GM12874 (cell line): ENCODE results near the gene THEM5.

Experiments used
- TF ChIP-seq, protein P1 (sequence below): IDR thresholded peaks from 2 replicates; pipeline ENCODE4 v1.5.1; 2011; ENCODE audit warnings: low read depth, mild to moderate bottlenecking, control low read depth, low read length, moderate library complexity; ENCODE audit not compliant: insufficient read depth

THEM5 gene

DNA sequence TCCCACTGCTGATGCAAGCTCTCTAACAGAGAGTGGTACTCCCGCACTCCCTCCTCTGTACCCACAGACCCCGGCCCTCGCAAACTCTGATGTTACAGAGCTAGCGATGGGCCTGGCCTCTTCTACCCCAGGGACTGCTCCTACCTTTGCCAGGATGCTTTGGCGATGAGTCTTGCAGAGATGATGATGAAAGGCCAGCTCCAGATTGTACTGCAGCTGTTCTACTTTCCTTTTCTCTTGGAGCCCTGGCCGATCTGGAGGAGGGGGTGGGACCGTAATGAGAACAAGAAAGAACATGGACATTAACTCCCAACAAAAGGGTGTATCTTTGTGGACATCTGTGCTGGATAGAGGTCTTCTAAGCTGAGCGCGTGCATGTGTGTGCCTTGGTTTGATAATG lies 42.3 kb downstream of the THEM5 start:
- TF ChIP-seq, protein P1, sequence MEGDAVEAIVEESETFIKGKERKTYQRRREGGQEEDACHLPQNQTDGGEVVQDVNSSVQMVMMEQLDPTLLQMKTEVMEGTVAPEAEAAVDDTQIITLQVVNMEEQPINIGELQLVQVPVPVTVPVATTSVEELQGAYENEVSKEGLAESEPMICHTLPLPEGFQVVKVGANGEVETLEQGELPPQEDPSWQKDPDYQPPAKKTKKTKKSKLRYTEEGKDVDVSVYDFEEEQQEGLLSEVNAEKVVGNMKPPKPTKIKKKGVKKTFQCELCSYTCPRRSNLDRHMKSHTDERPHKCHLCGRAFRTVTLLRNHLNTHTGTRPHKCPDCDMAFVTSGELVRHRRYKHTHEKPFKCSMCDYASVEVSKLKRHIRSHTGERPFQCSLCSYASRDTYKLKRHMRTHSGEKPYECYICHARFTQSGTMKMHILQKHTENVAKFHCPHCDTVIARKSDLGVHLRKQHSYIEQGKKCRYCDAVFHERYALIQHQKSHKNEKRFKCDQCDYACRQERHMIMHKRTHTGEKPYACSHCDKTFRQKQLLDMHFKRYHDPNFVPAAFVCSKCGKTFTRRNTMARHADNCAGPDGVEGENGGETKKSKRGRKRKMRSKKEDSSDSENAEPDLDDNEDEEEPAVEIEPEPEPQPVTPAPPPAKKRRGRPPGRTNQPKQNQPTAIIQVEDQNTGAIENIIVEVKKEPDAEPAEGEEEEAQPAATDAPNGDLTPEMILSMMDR, result no peak

DNA sequence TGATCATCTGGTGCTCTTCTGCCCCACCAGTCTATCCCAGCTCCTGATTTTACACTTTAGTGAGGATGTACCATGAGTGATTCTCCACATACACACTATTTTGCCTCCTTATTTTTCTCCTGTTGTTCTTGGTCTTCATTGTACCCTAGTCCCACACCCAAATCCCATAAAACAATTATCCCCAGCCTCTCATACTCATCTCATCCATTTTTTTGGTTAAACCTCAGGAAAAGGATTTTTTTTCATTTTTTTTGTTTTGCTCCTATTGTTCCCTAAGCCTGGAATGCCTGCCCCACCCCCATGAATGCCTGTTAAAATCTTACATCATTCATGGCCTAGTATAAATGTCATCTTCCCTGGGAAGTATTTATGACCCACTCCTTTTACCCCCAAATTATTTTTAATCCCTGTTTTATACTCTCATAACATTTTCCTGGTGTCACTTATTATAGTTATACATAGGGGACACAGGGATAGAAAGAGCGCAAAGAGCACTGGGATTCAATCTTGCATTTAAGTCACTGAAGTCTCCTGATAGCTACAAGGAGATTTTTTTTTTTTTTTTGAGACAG lies 43.4 kb downstream of the THEM5 start:
- TF ChIP-seq, protein P1, result no peak

DNA sequence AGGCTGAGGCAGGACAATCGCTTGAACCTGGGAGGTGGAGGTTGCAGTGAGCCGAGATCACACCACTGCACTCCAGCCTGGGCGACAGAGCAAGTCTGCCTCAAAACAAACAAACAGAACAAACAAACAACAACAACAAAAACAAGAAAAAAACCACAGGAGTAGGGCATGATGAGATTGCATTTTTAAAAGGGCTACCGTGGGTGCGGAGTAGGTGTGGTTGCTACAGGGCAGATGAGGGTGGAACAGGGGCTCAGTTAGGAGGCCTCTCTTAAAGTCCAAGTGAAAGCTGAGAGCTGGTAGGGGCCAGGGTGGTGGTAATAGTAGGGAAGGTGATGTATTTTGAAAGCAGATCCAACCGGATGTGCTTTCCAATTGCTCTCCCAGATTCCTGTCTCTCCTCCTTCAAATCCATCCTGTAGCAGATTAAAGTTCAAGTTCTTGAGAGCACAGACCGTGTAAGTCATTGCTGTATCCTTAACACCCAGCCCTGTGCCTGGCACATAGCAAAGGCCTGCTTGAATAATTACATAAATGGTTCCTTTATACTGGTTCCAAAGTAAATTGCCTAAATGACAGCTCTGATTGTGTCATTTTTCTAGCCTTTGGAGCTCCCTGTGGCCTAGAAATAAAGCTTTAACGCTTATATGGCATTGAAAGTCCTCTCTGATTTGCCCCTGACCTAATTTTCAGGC lies 44.1 kb downstream of the THEM5 start:
- TF ChIP-seq, protein P1, result no peak

DNA sequence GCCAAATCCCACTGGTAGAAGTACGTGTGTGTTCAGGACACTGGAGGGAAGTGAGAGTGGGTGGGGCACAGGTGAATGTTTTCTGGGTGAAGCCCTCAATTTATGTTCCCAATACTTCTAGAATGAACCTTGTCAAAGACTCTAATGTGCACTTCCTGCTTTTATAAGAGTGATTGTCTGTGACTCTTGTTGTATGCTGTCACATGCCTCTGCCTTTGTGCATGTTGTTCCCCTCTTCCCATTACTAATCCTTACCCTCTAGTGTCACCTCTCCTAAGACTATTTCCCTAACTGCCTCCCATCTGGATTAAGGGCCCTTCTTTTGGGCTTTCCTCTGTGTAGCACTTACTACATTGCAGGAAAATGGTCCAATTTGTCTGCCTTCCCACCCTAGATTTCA lies 45.7 kb downstream of the THEM5 start:
- TF ChIP-seq, protein P1, result no peak

DNA sequence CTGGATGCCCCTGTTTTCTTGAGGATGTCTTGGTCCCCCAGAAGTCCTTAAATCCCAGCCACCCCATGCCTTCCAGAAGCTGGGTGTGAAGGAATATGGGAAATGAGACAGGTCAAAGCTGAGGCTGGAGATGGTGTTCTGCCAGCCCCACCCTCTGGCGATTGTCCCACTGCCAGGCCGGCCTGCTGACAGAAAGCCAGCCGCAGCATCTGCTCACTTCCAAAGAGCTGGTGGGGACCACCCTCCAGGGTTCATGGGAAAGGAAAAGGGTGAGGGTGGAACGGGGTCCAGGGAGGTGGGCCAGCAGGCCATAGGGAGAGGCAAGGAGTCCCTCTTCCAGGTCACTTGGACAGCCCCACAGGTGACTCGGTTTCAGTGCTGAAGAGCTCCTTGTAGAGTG lies 46.4 kb downstream of the THEM5 start:
- TF ChIP-seq, protein P1, result no peak

DNA sequence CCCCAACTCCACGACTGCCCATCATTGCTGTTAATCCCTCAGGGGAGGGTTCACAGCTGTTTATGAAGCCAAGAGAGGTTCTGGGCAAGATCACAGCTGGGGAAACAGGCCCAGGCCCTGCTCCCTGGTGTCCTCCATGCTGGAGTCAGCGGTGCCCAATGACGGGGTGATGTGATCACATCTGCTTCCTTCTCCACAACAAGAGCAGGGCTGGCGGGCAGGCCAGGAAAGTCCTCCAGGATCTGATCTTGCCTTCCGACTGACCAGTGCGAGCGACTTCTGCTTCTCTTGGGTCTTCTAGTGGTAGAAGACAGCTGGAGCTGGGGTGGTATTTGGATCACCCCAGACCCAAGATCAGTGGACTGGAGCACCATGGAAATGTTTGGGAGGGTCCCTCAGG lies 47.3 kb downstream of the THEM5 start:
- TF ChIP-seq, protein P1, result no peak

DNA sequence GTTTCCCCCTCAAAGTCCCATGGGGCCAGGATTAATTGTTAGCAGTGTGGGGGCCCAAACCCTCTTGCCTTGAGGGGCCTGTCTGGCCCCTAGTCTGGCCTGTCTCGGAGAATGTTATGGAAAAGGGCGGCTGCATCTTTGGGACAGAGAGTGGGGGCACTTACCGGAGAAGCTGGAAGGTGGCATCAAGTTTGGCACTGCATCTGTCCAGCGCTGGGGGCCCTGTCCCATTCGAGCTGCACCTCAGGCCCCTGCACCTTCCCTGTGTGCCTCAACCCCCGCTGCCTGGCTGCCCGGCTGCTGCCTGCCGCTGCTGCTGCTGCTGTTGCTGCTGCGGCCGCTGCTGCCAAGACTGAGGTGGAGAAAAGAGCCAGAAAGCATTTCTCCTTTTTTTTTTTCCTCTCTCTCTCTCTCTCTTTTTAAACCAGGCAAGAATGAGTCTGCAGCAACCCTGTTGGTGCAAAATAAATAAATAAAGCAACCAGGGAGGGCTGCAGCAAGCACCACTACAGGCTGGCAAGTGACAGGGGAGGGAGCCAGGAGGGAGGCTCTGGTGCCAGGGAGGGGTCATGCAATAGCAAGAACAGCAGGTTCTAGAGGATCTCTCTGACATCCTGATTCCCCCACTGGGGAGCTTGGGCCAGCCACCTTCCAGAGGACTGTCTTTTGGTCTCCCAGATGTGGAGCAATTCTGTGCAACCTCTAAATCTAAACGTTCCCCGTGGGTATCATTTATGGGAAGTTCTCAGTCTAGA lies 48.3 kb downstream of the THEM5 start, which contains the start of gene LINGO4:
Gene LINGO4 (minus strand): TSS at position 354 of the 755 bp plus-strand sequence. CDS start 2,715 bp downstream, outside the sequence.
- TF ChIP-seq, protein P1, result no peak
